Measurements from ENCODE around the gene CDH13.

GRCh38 chr16:82672676-82673075 is 45.9 kb downstream of the CDH13 start:
- TF ChIP-seq, protein P1, sequence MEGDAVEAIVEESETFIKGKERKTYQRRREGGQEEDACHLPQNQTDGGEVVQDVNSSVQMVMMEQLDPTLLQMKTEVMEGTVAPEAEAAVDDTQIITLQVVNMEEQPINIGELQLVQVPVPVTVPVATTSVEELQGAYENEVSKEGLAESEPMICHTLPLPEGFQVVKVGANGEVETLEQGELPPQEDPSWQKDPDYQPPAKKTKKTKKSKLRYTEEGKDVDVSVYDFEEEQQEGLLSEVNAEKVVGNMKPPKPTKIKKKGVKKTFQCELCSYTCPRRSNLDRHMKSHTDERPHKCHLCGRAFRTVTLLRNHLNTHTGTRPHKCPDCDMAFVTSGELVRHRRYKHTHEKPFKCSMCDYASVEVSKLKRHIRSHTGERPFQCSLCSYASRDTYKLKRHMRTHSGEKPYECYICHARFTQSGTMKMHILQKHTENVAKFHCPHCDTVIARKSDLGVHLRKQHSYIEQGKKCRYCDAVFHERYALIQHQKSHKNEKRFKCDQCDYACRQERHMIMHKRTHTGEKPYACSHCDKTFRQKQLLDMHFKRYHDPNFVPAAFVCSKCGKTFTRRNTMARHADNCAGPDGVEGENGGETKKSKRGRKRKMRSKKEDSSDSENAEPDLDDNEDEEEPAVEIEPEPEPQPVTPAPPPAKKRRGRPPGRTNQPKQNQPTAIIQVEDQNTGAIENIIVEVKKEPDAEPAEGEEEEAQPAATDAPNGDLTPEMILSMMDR (IDR thresholded peaks at IDR 0.05), result no peak
- TF ChIP-seq ZFX (IDR thresholded peaks at IDR 0.05; ENCODE audit: borderline replicate concordance), result no peak
